Fibroblast of pulmonary artery (primary cell): Measurements from ENCODE around the gene DEK.

ENCODE experiments used
- DNase-seq: peaks from one replicate; pipeline ENCODE4 v3.0.0-alpha.2; 2010; ENCODE audit warnings: low read depth
- H3K4me3 ChIP-seq: replicated peaks from 2 replicates; pipeline ENCODE4 v1.5.1; 2011; ENCODE audit warnings: low read depth, mild to moderate bottlenecking, control low read depth, low read length, moderate library complexity
- TF ChIP-seq, protein P1 (sequence below): IDR thresholded peaks from 2 replicates; pipeline ENCODE4 v1.5.1; 2011; ENCODE audit warnings: mild to moderate bottlenecking, control low read depth, low read length, inconsistent platforms; ENCODE audit errors: missing control alignments

DEK gene

DNA sequence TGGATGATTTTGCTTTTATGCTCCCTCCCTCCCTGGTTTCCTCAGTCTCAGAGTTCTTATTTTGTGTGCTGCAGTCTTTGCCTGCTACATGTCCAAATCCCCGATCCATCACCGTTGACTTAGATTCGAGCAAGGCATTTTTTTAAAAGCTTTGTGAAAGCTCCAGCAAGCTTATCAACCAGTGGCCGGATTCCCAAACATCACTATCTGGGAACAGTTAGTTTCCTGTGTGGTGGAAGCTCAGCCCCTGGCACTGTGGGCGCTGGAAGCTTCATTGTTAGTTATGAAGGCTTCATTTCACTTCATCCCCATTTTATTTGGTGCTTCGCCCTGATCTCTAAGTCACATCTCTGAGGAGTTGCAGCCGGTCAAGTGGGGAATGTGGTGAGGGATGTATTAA is 44.7 kb downstream of the DEK start:
- no peak overlapping the region for H3K4me3 ChIP-seq
- TF ChIP-seq, protein P1, sequence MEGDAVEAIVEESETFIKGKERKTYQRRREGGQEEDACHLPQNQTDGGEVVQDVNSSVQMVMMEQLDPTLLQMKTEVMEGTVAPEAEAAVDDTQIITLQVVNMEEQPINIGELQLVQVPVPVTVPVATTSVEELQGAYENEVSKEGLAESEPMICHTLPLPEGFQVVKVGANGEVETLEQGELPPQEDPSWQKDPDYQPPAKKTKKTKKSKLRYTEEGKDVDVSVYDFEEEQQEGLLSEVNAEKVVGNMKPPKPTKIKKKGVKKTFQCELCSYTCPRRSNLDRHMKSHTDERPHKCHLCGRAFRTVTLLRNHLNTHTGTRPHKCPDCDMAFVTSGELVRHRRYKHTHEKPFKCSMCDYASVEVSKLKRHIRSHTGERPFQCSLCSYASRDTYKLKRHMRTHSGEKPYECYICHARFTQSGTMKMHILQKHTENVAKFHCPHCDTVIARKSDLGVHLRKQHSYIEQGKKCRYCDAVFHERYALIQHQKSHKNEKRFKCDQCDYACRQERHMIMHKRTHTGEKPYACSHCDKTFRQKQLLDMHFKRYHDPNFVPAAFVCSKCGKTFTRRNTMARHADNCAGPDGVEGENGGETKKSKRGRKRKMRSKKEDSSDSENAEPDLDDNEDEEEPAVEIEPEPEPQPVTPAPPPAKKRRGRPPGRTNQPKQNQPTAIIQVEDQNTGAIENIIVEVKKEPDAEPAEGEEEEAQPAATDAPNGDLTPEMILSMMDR, result no peak
- DNase-seq, result peak; percentile 31

- DNase-seq, result no peak
- TF ChIP-seq, protein P1, result no peak
- no peak overlapping the region for H3K4me3 ChIP-seq
These were observed 46.1 kb downstream of the DEK start for GRCh38 chr6:18218233-18218632.

GRCh38 chr6:18216411-18216810 is 47.9 kb downstream of the DEK start:
- TF ChIP-seq, protein P1, result no peak
- no peak overlapping the region for H3K4me3 ChIP-seq
- DNase-seq, result peak; percentile 39

GRCh38 chr6:18215436-18215835 is 48.9 kb downstream of the DEK start:
- no peak for DNase-seq
- no peak overlapping the region for H3K4me3 ChIP-seq
- TF ChIP-seq, protein P1, result no peak

DNA sequence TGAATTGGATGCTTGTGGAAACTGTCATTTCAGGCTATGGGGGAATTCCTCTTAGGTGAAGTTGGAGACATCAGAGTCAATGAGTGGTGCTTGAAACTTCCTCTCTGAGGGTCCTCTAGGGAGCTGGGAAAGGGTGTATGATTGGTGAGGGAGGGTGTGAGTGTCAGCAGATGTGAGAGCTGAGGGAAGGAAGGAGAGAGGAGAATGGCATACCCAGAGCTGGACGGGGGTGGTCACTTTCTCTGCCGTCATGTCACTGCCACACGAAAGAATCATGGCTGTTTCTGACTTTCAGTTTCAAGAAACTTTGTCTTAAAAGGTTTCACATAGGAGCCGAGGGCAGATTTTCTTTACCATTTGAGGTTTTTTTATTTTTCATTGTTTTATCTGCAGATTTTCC is 50.3 kb downstream of the DEK start:
- H3K4me3 ChIP-seq, result no peak overlapping the region
- TF ChIP-seq, protein P1, result no peak
- no peak for DNase-seq

DNA sequence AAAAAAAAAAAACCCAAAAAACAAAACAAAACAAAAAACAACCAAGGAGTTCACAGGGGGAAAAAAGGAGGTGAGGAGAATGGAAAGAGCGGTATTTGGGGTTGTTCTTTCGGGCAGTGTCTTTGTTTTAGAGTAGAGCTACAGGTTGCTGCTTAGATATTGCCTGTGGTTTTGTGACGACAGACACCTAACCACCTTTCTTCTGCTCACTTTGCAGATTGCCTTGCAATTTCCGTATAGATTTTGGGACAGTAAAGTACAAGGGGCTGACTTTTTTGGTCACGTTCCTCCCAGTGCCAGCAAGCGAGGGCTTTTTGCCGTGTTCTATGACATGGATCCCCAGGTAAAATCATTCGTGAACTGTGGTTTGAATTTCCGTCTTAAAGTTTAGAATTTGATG is 50.9 kb downstream of the DEK start:
- TF ChIP-seq, protein P1, result no peak
- H3K4me3 ChIP-seq, result no peak overlapping the region
- no peak for DNase-seq

- TF ChIP-seq, protein P1, result no peak
- no peak overlapping the region for H3K4me3 ChIP-seq
- DNase-seq, result no peak
These were observed 52.1 kb downstream of the DEK start for GRCh38 chr6:18212231-18212630.
